Dermis blood vessel endothelial cell (primary cell): Measurements from ENCODE around the gene BCAR1. TPM values are rescaled to one million over a fixed set of nuclear protein-coding genes. Genes with fewer than 3 reads are reported as not detected.
"Not testable (repeated sequence)": the region's sequence is repeated elsewhere in the genome, so short reads cannot be mapped to it uniquely, and the experiment has no call there.

ENCODE experiments used
- DNase-seq: peaks from one replicate; pipeline ENCODE4 v3.0.0; 2010
- total RNA-seq: library from RNA; depleted of rRNA; stranded (reverse); fragments of >200 nt; gene quantifications from 2 replicates; pipeline ENCODE4 v1.2.3, GENCODE V29; 2014

The BCAR1 gene
- total RNA-seq, 1 donor from 2014 or later: 141 TPM

GRCh38 chr16:75238132-75238852, 13.1 kb downstream of the BCAR1 start:
- no peak for DNase-seq

GRCh38 chr16:75237398-75238131, 13.9 kb downstream of the BCAR1 start:
- no peak for DNase-seq

GRCh38 chr16:75236736-75237397, 14.6 kb downstream of the BCAR1 start:
- DNase-seq: no peak

- DNase-seq: no peak
Observed at GRCh38 chr16:75236232-75236631, 15.2 kb downstream of the BCAR1 start.

- no peak for DNase-seq
Observed at GRCh38 chr16:75235721-75236193, 15.7 kb downstream of the BCAR1 start.

GRCh38 chr16:75234856-75235696, 16.3 kb downstream of the BCAR1 start:
- no peak for DNase-seq

GRCh38 chr16:75233611-75233938, 17.8 kb downstream of the BCAR1 start:
- DNase-seq: no peak

- no peak for DNase-seq
Observed at GRCh38 chr16:75231570-75231969, 19.9 kb downstream of the BCAR1 start.

GRCh38 chr16:75230471-75231110, 20.8 kb downstream of the BCAR1 start:
- DNase-seq: no peak

GRCh38 chr16:75229172-75230031, 22.0 kb downstream of the BCAR1 start:
- no peak for DNase-seq

- DNase-seq: no peak
Observed at GRCh38 chr16:75228143-75228976, 23.1 kb downstream of the BCAR1 start.

- no peak for DNase-seq
Observed at GRCh38 chr16:75227361-75228142, 23.9 kb downstream of the BCAR1 start.

GRCh38 chr16:75226550-75227360, 24.7 kb downstream of the BCAR1 start:
- no peak for DNase-seq

- no peak for DNase-seq
Observed at GRCh38 chr16:75225678-75226515, 25.5 kb downstream of the BCAR1 start.

- no peak for DNase-seq
Observed at GRCh38 chr16:75225092-75225491, 26.3 kb downstream of the BCAR1 start.

GRCh38 chr16:75224306-75225082, 26.9 kb downstream of the BCAR1 start:
- peak; percentile 52 for DNase-seq

GRCh38 chr16:75223129-75223528, 28.3 kb downstream of the BCAR1 start:
- DNase-seq: not testable (repeated sequence)
